GM12875 (cell line): Measurements from ENCODE around the gene ZFX.
A peak's percentile ranks its signal among the peaks of the same experiment; 100 is the strongest.

Source experiments
- H3K4me3 ChIP-seq: one replicate; pipeline ENCODE4 v1.5.1; 2011; ENCODE audit warnings: low read depth, low read length, control low read depth
- CTCF ChIP-seq: IDR thresholded peaks from 2 replicates; pipeline ENCODE4 v1.5.1; 2011; ENCODE audit warnings: low read depth, mild to moderate bottlenecking, control low read depth, inconsistent platforms, low read length, moderate library complexity, borderline replicate concordance; ENCODE audit not compliant: insufficient read depth

The ZFX gene

GRCh38 chrX:24149351-24150050 is at the start of gene ZFX:
ZFX (plus strand) TSS chrX:24149729; CDS start chrX:24172743, 23,014 bp downstream.
- H3K4me3 ChIP-seq, result peak within 1 kb of the TSS; percentile 83
- TF ChIP-seq CTCF, result no peak

GRCh38 chrX:24100713-24101112 is 48.8 kb upstream of the ZFX start:
- no peak for TF ChIP-seq CTCF
- H3K4me3 ChIP-seq, result no peak overlapping the region

GRCh38 chrX:24110069-24110468 is 39.5 kb upstream of the ZFX start:
- no peak for TF ChIP-seq CTCF
- no peak overlapping the region for H3K4me3 ChIP-seq

- no peak for TF ChIP-seq CTCF
- H3K4me3 ChIP-seq, result no peak overlapping the region
Measured at GRCh38 chrX:24113181-24113580, 36.3 kb upstream of the ZFX start.

- no peak overlapping the region for H3K4me3 ChIP-seq
- no peak for TF ChIP-seq CTCF
Measured at GRCh38 chrX:24117258-24117657, 32.3 kb upstream of the ZFX start.

- no peak overlapping the region for H3K4me3 ChIP-seq
- TF ChIP-seq CTCF, result no peak
Measured at GRCh38 chrX:24124244-24124799, 25.2 kb upstream of the ZFX start.

GRCh38 chrX:24125028-24125612 is 24.4 kb upstream of the ZFX start:
- H3K4me3 ChIP-seq, result no peak overlapping the region
- TF ChIP-seq CTCF, result no peak
